CMK (cell line): ENCODE results near the gene IPO5.

ENCODE experiments used
- DNase-seq: peaks from one replicate; pipeline ENCODE4 v3.0.0-alpha.2; 2010; ENCODE audit warnings: low read depth

The IPO5 gene

DNA sequence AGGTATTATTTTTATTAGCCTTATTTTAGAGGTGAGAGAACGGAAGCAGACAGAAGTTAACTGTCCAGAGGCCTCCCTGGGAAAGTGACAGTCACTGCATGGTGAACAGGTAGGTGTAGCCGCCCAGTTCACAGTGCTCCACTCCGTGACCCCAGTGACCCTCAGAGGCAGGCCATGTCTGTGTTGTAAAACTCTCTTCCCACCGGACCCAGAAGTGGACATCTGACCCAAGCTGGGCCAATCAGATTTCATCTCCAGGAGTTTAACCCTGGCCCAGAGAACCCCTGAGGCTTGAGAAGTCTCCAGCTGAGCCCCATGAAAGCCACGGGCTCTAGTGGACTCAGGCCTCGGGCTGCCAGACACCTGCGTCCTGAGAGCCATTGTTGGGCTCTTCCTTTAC is 105.8 kb downstream of the IPO5 start:
- no peak for DNase-seq

- DNase-seq = no peak
These were observed 106.8 kb downstream of the IPO5 start for GRCh38 chr13:98060282-98060681.

- no peak for DNase-seq
These were observed 112.0 kb downstream of the IPO5 start for GRCh38 chr13:98065468-98065867.

GRCh38 chr13:98066636-98067035 is 113.2 kb downstream of the IPO5 start:
- no peak for DNase-seq

GRCh38 chr13:98068521-98068920 is 115.0 kb downstream of the IPO5 start:
- no peak for DNase-seq

- DNase-seq = no peak
These were observed 116.5 kb downstream of the IPO5 start for GRCh38 chr13:98069985-98070384.

- DNase-seq = no peak
These were observed 117.8 kb downstream of the IPO5 start for GRCh38 chr13:98071316-98071715.

- DNase-seq = no peak
These were observed 119.0 kb downstream of the IPO5 start for GRCh38 chr13:98072476-98072875.
